MM.1S (cell line): ENCODE results near the gene PXMP4.

Experiments used
- DNase-seq: peaks from one replicate; pipeline ENCODE4 v3.0.0-alpha.2; 2015
- H2AFZ ChIP-seq: fragments of 300-600 bp; sonication (generic); 2 replicates; pipeline ENCODE4 v1.6.0; 2016; ENCODE audit warnings: antibody characterized with exemption, low read length
- H3F3A ChIP-seq: fragments of 300-600 bp; sonication (generic); 2 replicates; pipeline ENCODE4 v1.6.1; 2016; ENCODE audit warnings: mild to moderate bottlenecking, antibody characterized with exemption, low read length, moderate library complexity, mixed read lengths; ENCODE audit not compliant: insufficient read depth
- H3K27ac ChIP-seq: fragments of 300-600 bp; sonication (generic); 2 replicates; pipeline ENCODE4 v1.5.1; 2016; ENCODE audit warnings: mild to moderate bottlenecking, low read length
- H3K27me3 ChIP-seq: fragments of 300-600 bp; sonication (generic); replicated peaks from 2 replicates; pipeline ENCODE4 v1.6.0; 2016; ENCODE audit warnings: low read length; ENCODE audit not compliant: insufficient read depth
- H3K36me3 ChIP-seq: fragments of 300-600 bp; sonication (generic); replicated peaks from 2 replicates; pipeline ENCODE4 v1.6.1; 2016; ENCODE audit warnings: mild to moderate bottlenecking, low read length, mixed read lengths; ENCODE audit not compliant: insufficient read depth
- H3K4me1 ChIP-seq: fragments of 300-600 bp; sonication (generic); 2 replicates; pipeline ENCODE4 v1.6.1; 2016; ENCODE audit warnings: low read length, mixed read lengths
- H3K4me2 ChIP-seq: fragments of 300-600 bp; sonication (generic); 2 replicates; pipeline ENCODE4 v1.6.0; 2016; ENCODE audit warnings: low read depth, low read length
- H3K4me3 ChIP-seq: fragments of 300-600 bp; sonication (generic); 2 replicates; pipeline ENCODE4 v1.5.1; 2016; ENCODE audit warnings: low read length, mixed read lengths
- H3K79me2 ChIP-seq: fragments of 300-600 bp; sonication (generic); 2 replicates; pipeline ENCODE4 v1.6.1; 2016; ENCODE audit warnings: mixed run types, low read length, mixed read lengths
- H3K9ac ChIP-seq: fragments of 300-600 bp; sonication (generic); 2 replicates; pipeline ENCODE4 v1.6.1; 2016; ENCODE audit warnings: low read length, mixed read lengths
- H3K9me2 ChIP-seq: fragments of 300-600 bp; sonication (generic); replicated peaks from 2 replicates; pipeline ENCODE4 v1.6.1; 2016; ENCODE audit warnings: mild to moderate bottlenecking, low read length, mixed read lengths; ENCODE audit not compliant: insufficient read depth
- H3K9me3 ChIP-seq: fragments of 300-600 bp; sonication (generic); replicated peaks from 2 replicates; pipeline ENCODE4 v1.6.1; 2016; ENCODE audit warnings: mild to moderate bottlenecking, low read length, mixed read lengths; ENCODE audit not compliant: insufficient read depth
- H4K20me1 ChIP-seq: fragments of 300-600 bp; sonication (generic); 2 replicates; pipeline ENCODE4 v1.6.1; 2016; ENCODE audit warnings: mild to moderate bottlenecking, low read length, moderate library complexity, mixed read lengths; ENCODE audit not compliant: insufficient read depth
- EZH2 ChIP-seq: fragments of 300-600 bp; sonication (generic); optimal IDR thresholded peaks from 2 replicates; pipeline ENCODE3; 2017; ENCODE audit warnings: low read depth, mild to moderate bottlenecking, antibody characterized with exemption, low read length, mixed read lengths
- EZH2phosphoT487 ChIP-seq: fragments of 300-600 bp; sonication (generic); IDR thresholded peaks from 2 replicates; pipeline ENCODE4 v1.6.1; 2018; ENCODE audit warnings: antibody characterized with exemption, low read length
- TF ChIP-seq, protein P1 (sequence below): fragments of 300-600 bp; sonication (generic); IDR thresholded peaks from 2 replicates; pipeline ENCODE4 v1.5.1; 2016; ENCODE audit warnings: antibody characterized with exemption, low read length, mixed read lengths

The PXMP4 gene

GRCh38 chr20:33744773-33745385 is 24.8 kb upstream of the PXMP4 start:
- Histone ChIP-seq H3F3A (no peaks in the 10 kb centered on the region), H2AFZ (no peak overlapping the region), H4K20me1 (no peaks in the 10 kb centered on the region), H3K9ac (no peak overlapping the region), H3K9me2 (no peaks in the 10 kb centered on the region), H3K36me3 (no peaks in the 10 kb centered on the region), H3K9me3 (no peaks in the 10 kb centered on the region), H3K79me2 (no peaks in the 10 kb centered on the region), H3K27ac (no peak overlapping the region), H3K4me3 (no peak overlapping the region), H3K4me1 (no peaks in the 10 kb centered on the region), H3K4me2 (no peak overlapping the region), H3K27me3 (no peaks in the 10 kb centered on the region)
- no peak for DNase-seq
- TF ChIP-seq EZH2phosphoT487, result no peak
- TF ChIP-seq, protein P1, sequence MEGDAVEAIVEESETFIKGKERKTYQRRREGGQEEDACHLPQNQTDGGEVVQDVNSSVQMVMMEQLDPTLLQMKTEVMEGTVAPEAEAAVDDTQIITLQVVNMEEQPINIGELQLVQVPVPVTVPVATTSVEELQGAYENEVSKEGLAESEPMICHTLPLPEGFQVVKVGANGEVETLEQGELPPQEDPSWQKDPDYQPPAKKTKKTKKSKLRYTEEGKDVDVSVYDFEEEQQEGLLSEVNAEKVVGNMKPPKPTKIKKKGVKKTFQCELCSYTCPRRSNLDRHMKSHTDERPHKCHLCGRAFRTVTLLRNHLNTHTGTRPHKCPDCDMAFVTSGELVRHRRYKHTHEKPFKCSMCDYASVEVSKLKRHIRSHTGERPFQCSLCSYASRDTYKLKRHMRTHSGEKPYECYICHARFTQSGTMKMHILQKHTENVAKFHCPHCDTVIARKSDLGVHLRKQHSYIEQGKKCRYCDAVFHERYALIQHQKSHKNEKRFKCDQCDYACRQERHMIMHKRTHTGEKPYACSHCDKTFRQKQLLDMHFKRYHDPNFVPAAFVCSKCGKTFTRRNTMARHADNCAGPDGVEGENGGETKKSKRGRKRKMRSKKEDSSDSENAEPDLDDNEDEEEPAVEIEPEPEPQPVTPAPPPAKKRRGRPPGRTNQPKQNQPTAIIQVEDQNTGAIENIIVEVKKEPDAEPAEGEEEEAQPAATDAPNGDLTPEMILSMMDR, result no peak

DNA sequence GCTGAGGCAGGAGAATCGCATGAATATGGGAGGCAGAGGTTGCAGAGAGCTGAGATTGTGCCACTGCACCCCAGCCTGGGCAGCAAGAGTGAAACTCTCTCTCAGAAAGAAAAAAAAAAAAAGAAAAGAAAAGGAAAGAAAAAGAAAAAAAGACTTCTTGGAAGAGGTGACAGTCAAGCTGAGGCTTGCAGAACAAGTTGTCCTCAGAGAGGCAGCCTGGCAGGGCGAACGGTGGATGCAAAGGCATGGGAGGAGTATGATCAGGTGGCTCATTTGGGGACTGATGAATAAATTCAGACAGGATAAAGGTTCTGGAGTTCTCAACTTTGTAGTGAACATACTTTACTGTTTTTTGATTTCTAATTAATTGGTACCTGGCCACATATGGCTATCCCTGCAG is 24.1 kb upstream of the PXMP4 start:
- H3F3A ChIP-seq, result no peaks in the 10 kb centered on the region
- no peak for DNase-seq
- H3K27me3 ChIP-seq, result no peaks in the 10 kb centered on the region
- no peaks in the 10 kb centered on the region for H3K9me3 ChIP-seq
- TF ChIP-seq, protein P1, result no peak
- TF ChIP-seq EZH2 (no peak), EZH2phosphoT487 (no peak)
- H3K9ac ChIP-seq, result no peak overlapping the region
- no peak overlapping the region for H3K4me2 ChIP-seq
- no peak overlapping the region for H3K4me3 ChIP-seq
- no peaks in the 10 kb centered on the region for H3K9me2 ChIP-seq
- H3K27ac ChIP-seq, result no peak overlapping the region
- H3K4me1 ChIP-seq, result no peaks in the 10 kb centered on the region
- no peaks in the 10 kb centered on the region for H4K20me1 ChIP-seq
- H2AFZ ChIP-seq, result no peak overlapping the region
- H3K36me3 ChIP-seq, result no peaks in the 10 kb centered on the region
- no peaks in the 10 kb centered on the region for H3K79me2 ChIP-seq

DNA sequence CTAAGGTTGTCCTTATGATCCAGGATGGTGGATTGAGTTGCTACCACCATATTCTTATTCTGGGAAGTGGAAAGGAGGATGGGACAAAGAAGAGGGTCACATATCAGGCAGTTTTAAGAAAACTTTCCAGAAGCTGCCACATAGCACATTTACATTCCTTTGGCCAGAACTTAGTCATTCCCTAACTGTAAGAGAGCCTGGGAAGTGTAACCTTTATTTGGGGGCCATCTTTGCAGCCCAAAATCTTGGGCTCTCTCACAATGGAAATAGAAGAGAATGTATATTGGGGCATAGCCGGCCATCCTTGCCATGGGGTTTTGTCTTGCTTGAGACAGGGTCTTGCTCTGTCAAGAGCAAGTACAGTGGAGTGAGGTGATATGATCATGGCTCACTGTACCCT is 20.1 kb upstream of the PXMP4 start:
- no peaks in the 10 kb centered on the region for H3K27me3 ChIP-seq
- H3K9ac ChIP-seq, result no peak overlapping the region
- H3K36me3 ChIP-seq, result peaks cover 3% of the 10 kb centered on the region
- H3K9me3 ChIP-seq, result 0 out of 2 replicates have a peak, but pooled peaks cover 3% of the 10 kb centered on the region
- H3K4me2 ChIP-seq, result no peak overlapping the region
- H3K9me2 ChIP-seq, result no peaks in the 10 kb centered on the region
- peaks cover 8% of the 10 kb centered on the region for H3K79me2 ChIP-seq
- no peaks in the 10 kb centered on the region for H3F3A ChIP-seq
- H3K4me1 ChIP-seq, result no peaks in the 10 kb centered on the region
- no peak overlapping the region for H2AFZ ChIP-seq
- H4K20me1 ChIP-seq, result no peaks in the 10 kb centered on the region
- H3K4me3 ChIP-seq, result no peak overlapping the region
- H3K27ac ChIP-seq, result no peak overlapping the region
- DNase-seq, result no peak
- no peak for TF ChIP-seq EZH2
- no peak for TF ChIP-seq EZH2phosphoT487
- TF ChIP-seq, protein P1, result no peak
